ENCODE data around the gene DDX21.

Gene DDX21

GRCh38 chr10:68981074-68981473, 25.1 kb downstream of the DDX21 start:
- Histone ChIP-seq H4K20me1 (ENCODE audit: insufficient read depth, low read length) (no peaks in the 10 kb centered on the region; the same call in 1 of the 2 replicates), H2AFZ (ENCODE audit: low read depth, low read length) (no peak overlapping the region), H3K4me1 (ENCODE audit: insufficient read depth, low read length) (no peaks in the 10 kb centered on the region), H3K4me3 (ENCODE audit: low read depth in 1 of 2, low read length in 2 of 2) (no peak overlapping the region), H3K9me3 (ENCODE audit: insufficient read depth, low read length, severe bottlenecking) (no peaks in the 10 kb centered on the region), H3K27ac (ENCODE audit: low read length) (no peak overlapping the region), H3K4me2 (ENCODE audit: insufficient read depth, low read length) (no peak overlapping the region), H3K36me3 (ENCODE audit: insufficient read depth, low read length) (peaks cover 95% of the 10 kb centered on the region), H3K9ac (ENCODE audit: low read depth, low read length) (no peak overlapping the region), H3K27me3 (ENCODE audit: insufficient read depth, low read length, poor library complexity) (no peaks in the 10 kb centered on the region), H3K79me2 (ENCODE audit: insufficient read depth, low read length) (no peaks in the 10 kb centered on the region; the same call in 1 of the 2 replicates)
- DNase-seq (no peak), ATAC-seq (ENCODE audit: insufficient read depth, low read depth) (peak; percentile 67; the same call in 1 of the 3 replicates)
- TF ChIP-seq CTCF (IDR thresholded peaks at IDR 0.05; ENCODE audit: borderline replicate concordance, extremely low read depth, low read length, poor library complexity, severe bottlenecking): peak; percentile 35
- no peak for TF ChIP-seq EZH2 (IDR thresholded peaks at IDR 0.05; ENCODE audit: borderline replicate concordance, low read depth, low read length, severe bottlenecking)

- Histone ChIP-seq H2AFZ (ENCODE audit: low read depth, low read length) (no peak overlapping the region), H3K4me2 (ENCODE audit: insufficient read depth, low read length) (no peak overlapping the region), H3K4me1 (ENCODE audit: insufficient read depth, low read length) (no peaks in the 10 kb centered on the region), H3K79me2 (ENCODE audit: insufficient read depth, low read length) (no peaks in the 10 kb centered on the region; the same call in 1 of the 2 replicates), H3K27me3 (ENCODE audit: insufficient read depth, low read length, poor library complexity) (no peaks in the 10 kb centered on the region), H3K36me3 (ENCODE audit: insufficient read depth, low read length) (peaks cover 84% of the 10 kb centered on the region), H3K4me3 (ENCODE audit: low read depth in 1 of 2, low read length in 2 of 2) (no peak overlapping the region), H3K27ac (ENCODE audit: low read length) (no peak overlapping the region), H3K9ac (ENCODE audit: low read depth, low read length) (no peak overlapping the region), H4K20me1 (ENCODE audit: insufficient read depth, low read length) (no peaks in the 10 kb centered on the region; the same call in 1 of the 2 replicates), H3K9me3 (ENCODE audit: insufficient read depth, low read length, severe bottlenecking) (no peaks in the 10 kb centered on the region)
- ATAC-seq (ENCODE audit: insufficient read depth, low read depth) (no peak), DNase-seq (no peak)
- TF ChIP-seq EZH2 (IDR thresholded peaks at IDR 0.05; ENCODE audit: borderline replicate concordance, low read depth, low read length, severe bottlenecking) (no peak), CTCF (IDR thresholded peaks at IDR 0.05; ENCODE audit: borderline replicate concordance, extremely low read depth, low read length, poor library complexity, severe bottlenecking) (no peak)
Observed at GRCh38 chr10:68982389-68982788, 26.4 kb downstream of the DDX21 start.

- Histone ChIP-seq H3K79me2 (ENCODE audit: insufficient read depth, low read length) (peaks cover 36% of the 10 kb centered on the region), H3K4me2 (ENCODE audit: insufficient read depth, low read length) (peak overlapping the region; percentile 88; the same call in 1 of the 2 replicates), H3K9me3 (ENCODE audit: insufficient read depth, low read length, severe bottlenecking) (no peaks in the 10 kb centered on the region), H3K4me1 (ENCODE audit: insufficient read depth, low read length) (peaks cover 26% of the 10 kb centered on the region), H3K4me3 (ENCODE audit: low read depth in 1 of 2, low read length in 2 of 2) (peak overlapping the region in 1 of 2 experiments; percentile 81; a peak in 1 of 4 replicates), H3K9ac (ENCODE audit: low read depth, low read length) (no peak overlapping the region), H2AFZ (ENCODE audit: low read depth, low read length) (no peak overlapping the region), H3K36me3 (ENCODE audit: insufficient read depth, low read length) (peaks cover 44% of the 10 kb centered on the region), H4K20me1 (ENCODE audit: insufficient read depth, low read length) (no peaks in the 10 kb centered on the region), H3K27me3 (ENCODE audit: insufficient read depth, low read length, poor library complexity) (no peaks in the 10 kb centered on the region), H3K27ac (ENCODE audit: low read length) (no peak overlapping the region)
- TF ChIP-seq CTCF (IDR thresholded peaks at IDR 0.05; ENCODE audit: borderline replicate concordance, extremely low read depth, low read length, poor library complexity, severe bottlenecking): no peak
- TF ChIP-seq EZH2 (IDR thresholded peaks at IDR 0.05; ENCODE audit: borderline replicate concordance, low read depth, low read length, severe bottlenecking): no peak
- no peak for DNase-seq
- ATAC-seq (ENCODE audit: insufficient read depth, low read depth): no peak
Observed at GRCh38 chr10:68987611-68988010, 31.6 kb downstream of the DDX21 start.
